Vagina (tissue), 2 donors: ENCODE measurements around the gene GDPD4.

ENCODE experiments used
- POLR2AphosphoS5 ChIP-seq, 2 donors: sonication (generic); formaldehyde crosslinking; IDR thresholded peaks; one replicate each; pipeline ENCODE4 v1.9.0; 2017; ENCODE audit warnings: antibody characterized with exemption in 2 of 2, mild to moderate bottlenecking in 2 of 2, low read depth in 1 of 2; ENCODE audit not compliant: insufficient read depth in 1 of 2
- TF ChIP-seq, protein P1 (sequence below), 3 experiments: fragments of 450-650 bp in 2 of 3; fragments of 200-600 bp in 1 of 3; sonication (generic) in 1 of 3; IDR thresholded peaks; one replicate each; pipeline ENCODE4 v1.5.1; 2017 to 2019; ENCODE audit warnings: antibody characterized with exemption in 3 of 3, mild to moderate bottlenecking in 2 of 3, moderate library complexity in 2 of 3

DNA sequence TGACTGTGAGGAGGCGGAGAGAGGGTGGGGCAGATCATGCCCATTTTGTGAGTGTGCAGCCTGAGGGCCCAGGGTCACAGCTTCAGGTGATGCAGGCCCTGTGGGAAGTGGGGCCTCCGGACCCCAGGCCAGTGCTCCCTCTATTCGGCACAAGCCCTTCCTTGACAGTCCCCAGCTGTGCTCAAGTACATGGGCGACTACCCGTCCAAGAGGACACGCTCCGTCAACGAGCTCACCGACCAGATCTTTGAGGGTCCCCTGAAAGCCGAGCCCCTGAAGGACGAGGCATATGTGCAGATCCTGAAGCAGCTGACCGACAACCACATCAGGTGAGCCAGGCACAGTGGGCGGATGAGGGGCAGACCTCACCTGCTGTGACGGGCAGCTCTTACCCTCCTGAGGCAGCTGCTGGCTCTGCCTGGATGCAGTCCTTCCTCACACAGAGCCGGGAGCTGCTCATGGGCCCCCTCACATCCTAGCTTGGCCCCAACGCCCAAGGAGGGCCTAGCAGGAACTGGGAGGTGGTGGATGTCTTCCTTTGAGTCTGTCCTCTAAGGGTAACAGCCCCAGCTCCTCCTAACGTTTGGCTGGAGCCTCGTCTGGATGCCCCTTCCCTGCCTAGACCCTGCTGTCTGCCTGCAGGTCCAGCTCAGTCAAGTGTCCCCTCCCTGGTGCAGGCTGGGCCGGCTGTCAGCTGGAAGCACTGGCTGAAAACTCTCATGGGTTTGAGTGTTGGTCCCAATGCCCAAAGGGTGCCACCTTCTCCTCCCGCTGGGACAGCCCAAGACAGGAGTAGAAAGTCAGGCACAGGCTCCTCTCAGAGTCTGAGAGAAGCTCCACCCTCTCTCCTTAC is 97.4 kb downstream of the GDPD4 start:
- TF ChIP-seq, protein P1, sequence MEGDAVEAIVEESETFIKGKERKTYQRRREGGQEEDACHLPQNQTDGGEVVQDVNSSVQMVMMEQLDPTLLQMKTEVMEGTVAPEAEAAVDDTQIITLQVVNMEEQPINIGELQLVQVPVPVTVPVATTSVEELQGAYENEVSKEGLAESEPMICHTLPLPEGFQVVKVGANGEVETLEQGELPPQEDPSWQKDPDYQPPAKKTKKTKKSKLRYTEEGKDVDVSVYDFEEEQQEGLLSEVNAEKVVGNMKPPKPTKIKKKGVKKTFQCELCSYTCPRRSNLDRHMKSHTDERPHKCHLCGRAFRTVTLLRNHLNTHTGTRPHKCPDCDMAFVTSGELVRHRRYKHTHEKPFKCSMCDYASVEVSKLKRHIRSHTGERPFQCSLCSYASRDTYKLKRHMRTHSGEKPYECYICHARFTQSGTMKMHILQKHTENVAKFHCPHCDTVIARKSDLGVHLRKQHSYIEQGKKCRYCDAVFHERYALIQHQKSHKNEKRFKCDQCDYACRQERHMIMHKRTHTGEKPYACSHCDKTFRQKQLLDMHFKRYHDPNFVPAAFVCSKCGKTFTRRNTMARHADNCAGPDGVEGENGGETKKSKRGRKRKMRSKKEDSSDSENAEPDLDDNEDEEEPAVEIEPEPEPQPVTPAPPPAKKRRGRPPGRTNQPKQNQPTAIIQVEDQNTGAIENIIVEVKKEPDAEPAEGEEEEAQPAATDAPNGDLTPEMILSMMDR (IDR thresholded peaks at IDR 0.05), result no peak
- no peak for TF ChIP-seq POLR2AphosphoS5 (IDR thresholded peaks at IDR 0.05; ENCODE audit: insufficient read depth in 1 of 2, low read depth in 1 of 2)
